ENCODE results near the gene ELFN1. TPM values are rescaled to one million over a fixed set of nuclear protein-coding genes. Genes with fewer than 3 reads are reported as not detected.

Gene ELFN1
- total RNA-seq, 1 donor from 2014 or later = 4.3 TPM

GRCh38 chr7:1719913-1720312, 49.8 kb downstream of the ELFN1 start:
- H3K36me3 ChIP-seq = no peaks in the 10 kb centered on the region
- H3K4me1 ChIP-seq = no peaks in the 10 kb centered on the region
- ATAC-seq = no peak
- DNase-seq = no peak
- H3K27ac ChIP-seq = no peak overlapping the region
- H3K27me3 ChIP-seq = peaks cover 15% of the 10 kb centered on the region
- no peaks in the 10 kb centered on the region for H3K9me3 ChIP-seq
- intact Hi-C loops (cut with DNase I) = no loop called here
- TF ChIP-seq CTCF (IDR thresholded peaks at IDR 0.05) = no peak
- H3K4me3 ChIP-seq = no peak overlapping the region

DNA sequence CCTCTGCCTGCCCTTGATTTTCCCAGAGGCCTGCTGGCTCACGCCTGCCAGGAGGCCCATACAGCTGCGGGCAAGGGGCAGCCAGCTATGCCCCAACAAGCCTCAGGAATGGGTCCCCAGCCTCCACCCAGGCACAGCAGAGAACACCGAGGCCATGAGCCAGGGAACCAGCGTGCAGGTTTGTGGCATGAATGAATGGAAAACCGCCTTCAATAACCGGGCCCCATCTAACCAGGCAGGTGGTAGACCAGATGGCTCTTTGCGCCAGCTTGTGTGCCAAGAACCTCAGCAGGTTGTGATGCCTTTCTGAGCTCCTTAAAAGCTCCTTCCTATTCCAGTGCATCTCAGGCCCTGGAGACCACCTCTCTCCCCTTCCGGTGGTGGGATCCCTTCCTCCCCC, 50.2 kb downstream of the ELFN1 start:
- Histone ChIP-seq H3K4me1 (no peaks in the 10 kb centered on the region), H3K4me3 (no peak overlapping the region), H3K36me3 (no peaks in the 10 kb centered on the region), H3K9me3 (no peaks in the 10 kb centered on the region), H3K27me3 (peaks cover 13% of the 10 kb centered on the region), H3K27ac (no peak overlapping the region)
- DNase-seq (no peak), ATAC-seq (no peak)
- no peak for TF ChIP-seq CTCF (IDR thresholded peaks at IDR 0.05)
- intact Hi-C loops (cut with DNase I) = no loop called here

DNA sequence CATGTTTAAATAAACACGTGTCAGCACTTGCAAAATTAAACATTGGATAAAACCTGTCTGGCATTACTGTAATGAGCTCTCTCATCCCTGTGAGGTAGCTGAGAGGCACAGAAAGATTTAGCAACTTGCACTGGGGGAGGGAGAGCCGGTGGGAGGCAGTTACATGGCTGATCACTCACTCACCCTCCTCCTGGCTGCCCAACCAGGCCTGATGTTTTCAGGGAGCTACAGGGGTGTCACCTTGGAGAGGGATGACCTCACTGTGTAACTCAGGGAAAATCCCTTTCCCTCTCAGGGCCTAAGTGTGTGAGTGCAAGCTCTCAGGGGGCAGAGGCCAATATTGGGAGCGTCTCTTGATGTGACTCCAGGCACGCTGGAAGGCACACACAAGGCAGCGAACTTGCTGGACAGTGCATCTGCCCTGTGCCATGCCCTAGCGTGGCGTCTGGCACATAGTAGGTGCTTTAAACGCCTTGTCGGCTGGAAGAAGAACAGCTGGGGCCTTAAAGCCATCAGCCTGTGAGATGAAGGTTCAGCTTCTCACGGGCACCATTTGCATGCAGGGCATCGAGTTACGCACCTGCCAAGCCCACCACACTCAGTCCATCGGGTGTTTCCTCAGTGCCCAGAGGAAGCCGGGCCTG, 51.1 kb downstream of the ELFN1 start:
- H3K36me3 ChIP-seq = no peaks in the 10 kb centered on the region
- ATAC-seq (no peak), DNase-seq (no peak)
- no peaks in the 10 kb centered on the region for H3K9me3 ChIP-seq
- no peak overlapping the region for H3K27ac ChIP-seq
- no peak for TF ChIP-seq CTCF (IDR thresholded peaks at IDR 0.05)
- intact Hi-C loops (cut with DNase I) = no loop called here
- H3K4me1 ChIP-seq = no peaks in the 10 kb centered on the region
- H3K4me3 ChIP-seq = no peak overlapping the region
- H3K27me3 ChIP-seq = peaks cover 13% of the 10 kb centered on the region

GRCh38 chr7:1723254-1723653, 53.2 kb downstream of the ELFN1 start:
- Histone ChIP-seq H3K4me1 (no peaks in the 10 kb centered on the region), H3K36me3 (no peaks in the 10 kb centered on the region), H3K9me3 (no peaks in the 10 kb centered on the region), H3K27ac (no peak overlapping the region), H3K27me3 (no peaks in the 10 kb centered on the region), H3K4me3 (no peak overlapping the region)
- DNase-seq = no peak
- no peak for ATAC-seq
- intact Hi-C loops (cut with DNase I) = no loop called here
- TF ChIP-seq CTCF (IDR thresholded peaks at IDR 0.05) = no peak

- peaks cover 5% of the 10 kb centered on the region for H3K9me3 ChIP-seq
- H3K36me3 ChIP-seq = no peaks in the 10 kb centered on the region
- H3K4me3 ChIP-seq = no peak overlapping the region
- TF ChIP-seq CTCF (IDR thresholded peaks at IDR 0.05) = no peak
- intact Hi-C loops (cut with DNase I) = no loop called here
- ATAC-seq = no peak
- DNase-seq = no peak
- no peaks in the 10 kb centered on the region for H3K4me1 ChIP-seq
- H3K27ac ChIP-seq = no peak overlapping the region
- no peaks in the 10 kb centered on the region for H3K27me3 ChIP-seq
Observed at GRCh38 chr7:1724118-1724910, 54.2 kb downstream of the ELFN1 start.
